SK-N-MC (cell line): ENCODE measurements around the gene METTL25.

Experiments used
- EZH2 ChIP-seq: fragments of 200-600 bp; sonication (generic); IDR thresholded peaks from one replicate; pipeline ENCODE4 v1.6.1; 2017; ENCODE audit warnings: antibody characterized with exemption
- POLR2AphosphoS5 ChIP-seq: IDR thresholded peaks from 2 replicates; pipeline ENCODE4 v1.6.1; 2012; ENCODE audit warnings: mild to moderate bottlenecking, low read depth, low read length, borderline replicate concordance

DNA sequence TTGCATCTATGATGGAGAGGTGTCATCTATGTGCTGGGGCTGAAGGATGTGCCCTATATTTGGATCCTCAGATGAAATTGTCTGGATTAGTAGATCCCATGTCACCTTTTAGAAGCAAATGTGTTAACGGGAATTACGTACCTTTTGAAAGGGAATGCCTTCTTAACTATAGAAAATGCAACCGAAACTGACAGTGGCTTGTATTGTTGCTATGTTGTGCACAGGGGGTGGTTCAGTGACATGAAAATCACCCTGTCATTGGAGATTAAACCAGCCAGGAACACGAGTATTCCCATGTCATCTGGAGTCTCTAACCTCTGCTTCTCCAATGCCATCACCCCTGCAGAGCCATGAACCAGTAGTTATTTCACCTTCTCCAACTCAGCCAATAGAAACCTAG lies 110.2 kb downstream of the METTL25 start:
- TF ChIP-seq EZH2: no peak
- TF ChIP-seq POLR2AphosphoS5: no peak
